ENCODE measurements around the gene SYCP2.
"Not testable (repeated sequence)": the region's sequence is repeated elsewhere in the genome, so short reads cannot be mapped to it uniquely, and the experiment has no call there.

SYCP2 gene

GRCh38 chr20:59864726-59865125 is 68.7 kb downstream of the SYCP2 start:
- Histone ChIP-seq H3K4me3 (no peak overlapping the region), H3K27ac (no peak overlapping the region)
- no peak for DNase-seq (ENCODE audit: low spot score)
- TF ChIP-seq CTCF (IDR thresholded peaks at IDR 0.05) = no peak

- Histone ChIP-seq H3K4me3 (no peak overlapping the region), H3K27ac (no peak overlapping the region)
- no peak for TF ChIP-seq CTCF (IDR thresholded peaks at IDR 0.05)
- DNase-seq (ENCODE audit: low spot score) = no peak
Measured at GRCh38 chr20:59863058-59863457, 70.4 kb downstream of the SYCP2 start.

- DNase-seq (ENCODE audit: low spot score) = no peak
- TF ChIP-seq CTCF (IDR thresholded peaks at IDR 0.05) = no peak
- no peak overlapping the region for H3K27ac ChIP-seq
- H3K4me3 ChIP-seq = no peak overlapping the region
Measured at GRCh38 chr20:59861401-59861800, 72.0 kb downstream of the SYCP2 start.

- no peak overlapping the region for H3K4me3 ChIP-seq
- H3K27ac ChIP-seq = no peak overlapping the region
- DNase-seq (ENCODE audit: low spot score) = no peak
- TF ChIP-seq CTCF (IDR thresholded peaks at IDR 0.05) = no peak
Measured at GRCh38 chr20:59858425-59858824, 75.0 kb downstream of the SYCP2 start.

- TF ChIP-seq CTCF (IDR thresholded peaks at IDR 0.05) = no peak
- Histone ChIP-seq H3K27ac (no peak overlapping the region), H3K4me3 (no peak overlapping the region)
- no peak for DNase-seq (ENCODE audit: low spot score)
Measured at GRCh38 chr20:59857966-59858365, 75.5 kb downstream of the SYCP2 start.

DNA sequence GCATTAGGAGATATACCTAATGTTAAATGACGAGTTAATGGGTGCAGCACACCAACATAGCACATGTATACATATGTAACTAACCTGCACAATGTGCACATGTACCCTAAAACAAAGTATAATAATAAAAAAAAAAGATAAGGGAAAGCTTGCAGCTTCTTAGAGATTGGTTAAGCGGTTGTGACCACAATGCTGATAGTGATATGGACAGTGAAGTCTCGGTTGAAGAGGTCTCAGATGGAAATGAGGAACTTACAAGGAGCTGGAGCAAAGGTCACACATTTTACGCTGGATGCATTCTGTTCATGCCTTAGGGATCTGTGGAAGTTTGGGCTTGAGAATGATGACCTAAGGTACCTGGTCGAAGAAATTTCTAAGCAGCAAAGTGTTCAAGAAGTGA is 76.5 kb downstream of the SYCP2 start:
- not testable (repeated sequence) for H3K27ac ChIP-seq; H3K4me3 ChIP-seq; DNase-seq (ENCODE audit: low spot score)

GRCh38 chr20:59856526-59856925 is 76.9 kb downstream of the SYCP2 start:
- not testable (repeated sequence) for H3K4me3 ChIP-seq; H3K27ac ChIP-seq; DNase-seq (ENCODE audit: low spot score)

GRCh38 chr20:59850018-59850641 is 83.3 kb downstream of the SYCP2 start:
- DNase-seq (ENCODE audit: low spot score) = no peak
- TF ChIP-seq CTCF (IDR thresholded peaks at IDR 0.05) = peak; percentile 61
- Histone ChIP-seq H3K4me3 (no peak overlapping the region), H3K27ac (no peak overlapping the region)

Measured in coronary artery (tissue), 2 donors.